Lower leg skin (tissue), 3 donors: ENCODE measurements around the gene LNX2.

ENCODE experiments used
- POLR2A ChIP-seq, 2 donors: fragments of 450-650 bp; IDR thresholded peaks; one replicate each; pipeline ENCODE4 v1.6.1; 2016 to 2017; ENCODE audit warnings: antibody characterized with exemption in 2 of 2, mild to moderate bottlenecking in 1 of 2, moderate library complexity in 1 of 2
- TF ChIP-seq, protein P1 (sequence below), 3 donors: fragments of 450-650 bp; IDR thresholded peaks; one replicate each; pipeline ENCODE4 v1.5.1; 2016; ENCODE audit warnings: antibody characterized with exemption in 3 of 3, mild to moderate bottlenecking in 3 of 3, moderate library complexity in 2 of 3

DNA sequence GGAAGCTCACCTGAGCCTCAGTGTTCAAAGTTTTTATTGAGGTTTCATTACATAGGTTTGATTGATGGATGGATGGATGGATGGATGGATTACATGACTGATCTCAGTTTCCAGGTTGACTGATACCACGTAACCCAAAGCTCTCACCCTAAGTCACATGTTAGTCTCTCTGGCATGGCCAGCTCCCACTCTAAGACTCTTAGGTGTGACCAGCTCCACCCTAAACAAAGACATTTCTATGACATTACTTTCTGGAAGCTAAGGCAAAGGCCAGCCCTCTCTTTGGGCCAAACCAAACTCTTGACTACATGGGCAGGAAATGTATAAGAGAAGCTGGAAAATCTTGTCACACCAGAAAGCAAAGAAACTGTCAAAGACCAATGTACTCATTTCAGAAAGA is 30.0 kb upstream of the LNX2 start:
- TF ChIP-seq, protein P1, sequence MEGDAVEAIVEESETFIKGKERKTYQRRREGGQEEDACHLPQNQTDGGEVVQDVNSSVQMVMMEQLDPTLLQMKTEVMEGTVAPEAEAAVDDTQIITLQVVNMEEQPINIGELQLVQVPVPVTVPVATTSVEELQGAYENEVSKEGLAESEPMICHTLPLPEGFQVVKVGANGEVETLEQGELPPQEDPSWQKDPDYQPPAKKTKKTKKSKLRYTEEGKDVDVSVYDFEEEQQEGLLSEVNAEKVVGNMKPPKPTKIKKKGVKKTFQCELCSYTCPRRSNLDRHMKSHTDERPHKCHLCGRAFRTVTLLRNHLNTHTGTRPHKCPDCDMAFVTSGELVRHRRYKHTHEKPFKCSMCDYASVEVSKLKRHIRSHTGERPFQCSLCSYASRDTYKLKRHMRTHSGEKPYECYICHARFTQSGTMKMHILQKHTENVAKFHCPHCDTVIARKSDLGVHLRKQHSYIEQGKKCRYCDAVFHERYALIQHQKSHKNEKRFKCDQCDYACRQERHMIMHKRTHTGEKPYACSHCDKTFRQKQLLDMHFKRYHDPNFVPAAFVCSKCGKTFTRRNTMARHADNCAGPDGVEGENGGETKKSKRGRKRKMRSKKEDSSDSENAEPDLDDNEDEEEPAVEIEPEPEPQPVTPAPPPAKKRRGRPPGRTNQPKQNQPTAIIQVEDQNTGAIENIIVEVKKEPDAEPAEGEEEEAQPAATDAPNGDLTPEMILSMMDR (IDR thresholded peaks at IDR 0.05): no peak
- TF ChIP-seq POLR2A (IDR thresholded peaks at IDR 0.05): no peak
